Erythroblast (primary cell): ENCODE results near the gene ARHGAP42.

Source experiments
- GATA1 ChIP-seq: IDR thresholded peaks from 2 replicates; pipeline ENCODE4 v1.6.1; 2011; ENCODE audit warnings: low read depth, mild to moderate bottlenecking, control low read depth, low read length, moderate library complexity
- POLR2A ChIP-seq: IDR thresholded peaks from 2 replicates; pipeline ENCODE4 v1.6.1; 2011; ENCODE audit warnings: mild to moderate bottlenecking, low read length

DNA sequence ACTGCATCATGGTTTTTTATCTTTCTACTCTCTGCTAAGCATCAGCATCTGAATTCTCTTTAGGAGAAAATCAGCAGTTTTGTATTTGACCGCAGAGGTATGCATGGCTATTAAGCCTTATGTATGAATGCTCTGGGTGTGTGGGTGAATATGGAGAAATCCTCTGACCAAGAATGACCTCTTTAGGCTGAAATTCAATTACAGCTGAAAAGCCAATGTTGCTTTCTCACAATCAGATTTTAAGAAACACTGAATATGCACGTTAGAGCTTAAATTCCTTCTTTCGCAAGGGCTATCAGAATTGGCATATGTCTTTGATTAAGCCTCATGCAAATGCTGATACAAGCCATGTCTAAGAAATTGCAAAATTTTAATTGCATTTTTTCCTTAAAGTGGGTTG, 43.2 kb downstream of the ARHGAP42 start:
- TF ChIP-seq POLR2A (no peak), GATA1 (no peak)
